Suprapubic skin (tissue), 3 donors: ENCODE data around the gene ESPNL.

Experiments used
- POLR2A ChIP-seq, 2 donors: fragments of 450-650 bp; IDR thresholded peaks; one replicate each; pipeline ENCODE4 v1.6.1; 2017; ENCODE audit warnings: antibody characterized with exemption in 2 of 2, mild to moderate bottlenecking in 2 of 2, moderate library complexity in 2 of 2
- TF ChIP-seq, protein P1 (sequence below), 2 donors: fragments of 200-600 bp in 1 of 2; fragments of 450-650 bp in 1 of 2; sonication (generic) in 1 of 2; IDR thresholded peaks; one replicate each; pipeline ENCODE4 v1.5.1; 2016 to 2019; ENCODE audit warnings: antibody characterized with exemption in 2 of 2, mild to moderate bottlenecking in 1 of 2, moderate library complexity in 1 of 2

DNA sequence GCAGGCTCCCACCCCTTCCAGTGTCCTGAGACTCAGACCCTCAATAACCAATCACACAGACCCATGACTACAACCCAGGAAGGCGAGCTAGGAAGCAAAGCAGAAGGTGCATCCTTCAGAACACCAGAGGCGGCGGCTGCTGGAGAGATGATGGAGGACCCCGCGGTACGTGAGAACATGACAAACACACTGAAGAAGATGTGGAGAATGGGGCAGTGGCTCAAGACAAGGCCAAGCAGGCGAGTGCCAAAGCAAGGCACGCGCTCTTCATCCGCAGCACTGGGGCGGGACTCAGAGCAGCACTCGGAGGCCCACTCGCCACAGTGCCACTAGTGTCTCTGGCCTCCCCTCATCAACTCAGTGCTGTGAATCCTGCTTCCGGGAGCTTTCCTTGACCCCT is 72.3 kb downstream of the ESPNL start:
- TF ChIP-seq, protein P1, sequence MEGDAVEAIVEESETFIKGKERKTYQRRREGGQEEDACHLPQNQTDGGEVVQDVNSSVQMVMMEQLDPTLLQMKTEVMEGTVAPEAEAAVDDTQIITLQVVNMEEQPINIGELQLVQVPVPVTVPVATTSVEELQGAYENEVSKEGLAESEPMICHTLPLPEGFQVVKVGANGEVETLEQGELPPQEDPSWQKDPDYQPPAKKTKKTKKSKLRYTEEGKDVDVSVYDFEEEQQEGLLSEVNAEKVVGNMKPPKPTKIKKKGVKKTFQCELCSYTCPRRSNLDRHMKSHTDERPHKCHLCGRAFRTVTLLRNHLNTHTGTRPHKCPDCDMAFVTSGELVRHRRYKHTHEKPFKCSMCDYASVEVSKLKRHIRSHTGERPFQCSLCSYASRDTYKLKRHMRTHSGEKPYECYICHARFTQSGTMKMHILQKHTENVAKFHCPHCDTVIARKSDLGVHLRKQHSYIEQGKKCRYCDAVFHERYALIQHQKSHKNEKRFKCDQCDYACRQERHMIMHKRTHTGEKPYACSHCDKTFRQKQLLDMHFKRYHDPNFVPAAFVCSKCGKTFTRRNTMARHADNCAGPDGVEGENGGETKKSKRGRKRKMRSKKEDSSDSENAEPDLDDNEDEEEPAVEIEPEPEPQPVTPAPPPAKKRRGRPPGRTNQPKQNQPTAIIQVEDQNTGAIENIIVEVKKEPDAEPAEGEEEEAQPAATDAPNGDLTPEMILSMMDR (IDR thresholded peaks at IDR 0.05), result no peak
- TF ChIP-seq POLR2A (IDR thresholded peaks at IDR 0.05), result no peak
